H1 (cell line): ENCODE data around the gene BLVRA. TPM values are rescaled to one million over a fixed set of nuclear protein-coding genes. Genes with fewer than 3 reads are reported as not detected.
A peak's percentile ranks its signal among the peaks of the same experiment; 100 is the strongest.

ENCODE experiments used
- ASH2L ChIP-seq: fragments of 200-600, 300-600 bp; sonication (generic); IDR thresholded peaks from one replicate; pipeline ENCODE4 v1.7.1; 2017; ENCODE audit warnings: low read length
- BRCA1 ChIP-seq: IDR thresholded peaks from 2 replicates; pipeline ENCODE4 v1.6.1; 2012; ENCODE audit warnings: low read depth, low read length, improper control_type of control experiment
- CREB1 ChIP-seq: IDR thresholded peaks from 2 replicates; pipeline ENCODE4 v1.6.1; 2012; ENCODE audit warnings: inconsistent platforms
- HDAC2 ChIP-seq, 2 experiments: fragments of 300-600 bp in 1 of 2; sonication (generic) in 1 of 2; IDR thresholded peaks; 2 replicates each; pipeline ENCODE4 v1.6.1; 2011 to 2012; ENCODE audit warnings: low read depth in 2 of 2, low read length in 2 of 2, mild to moderate bottlenecking in 2 of 2, moderate library complexity in 2 of 2, borderline replicate concordance in 1 of 2, inconsistent platforms in 1 of 2
- JUND ChIP-seq: IDR thresholded peaks from 2 replicates; pipeline ENCODE4 v1.6.1; 2011; ENCODE audit warnings: mild to moderate bottlenecking, improper control_type of control experiment, low read length
- KDM1A ChIP-seq: fragments of 200-600, 300-600 bp; sonication (generic); IDR thresholded peaks from 2 replicates; pipeline ENCODE4 v1.7.1; 2016; ENCODE audit warnings: mild to moderate bottlenecking, low read length, borderline replicate concordance
- NRF1 ChIP-seq: IDR thresholded peaks from 2 replicates; pipeline ENCODE4 v1.6.1; 2011; ENCODE audit warnings: mild to moderate bottlenecking, low read depth, low read length, improper control_type of control experiment
- PHF8 ChIP-seq: fragments of 200-600 bp; sonication (generic); conservative IDR thresholded peaks from 2 replicates; pipeline ENCODE4 v1.7.1; 2012; ENCODE audit warnings: low read depth, mild to moderate bottlenecking, inconsistent platforms, low read length, moderate library complexity
- TBP ChIP-seq: IDR thresholded peaks from 2 replicates; pipeline ENCODE4 v1.6.1; 2011; ENCODE audit warnings: low read depth, low read length, improper control_type of control experiment
- polyA plus RNA-seq, 7 experiments: library from polyadenylated mRNA; depleted of rRNA in 3 of 7; stranded (reverse) in 5 of 7; unstranded in 2 of 7; fragments of >200 nt in 5 of 7; fragments of 200-250 nt in 2 of 7; gene quantifications; 1 replicate in 5 of 7; 2 replicates in 1 of 7; 4 replicates in 1 of 7; pipeline versions ENCODE4 v1.2.1 to v1.2.3, GENCODE V29; 2011 to 2013; ENCODE audit warnings: missing spikeins in 2 of 7, mixed read lengths in 2 of 7
- total RNA-seq: library from RNA; stranded (reverse); fragmentation: NEBNext Ultra II Directional; extraction: Animal tissue kit (Norgen Biotek cat#: 25700); gene quantifications from 2 replicates; pipeline ENCODE4 v1.2.1, GENCODE V29; 2021
- TF ChIP-seq, protein P1 (sequence below): fragments of 300-600 bp; sonication (generic); IDR thresholded peaks from 2 replicates; pipeline ENCODE4 v1.7.1; 2012; ENCODE audit warnings: low read length, moderate library complexity, mild to moderate bottlenecking, inconsistent platforms; ENCODE audit not compliant: insufficient replicate concordance

Gene BLVRA
- total and polyA plus RNA-seq, 2 of the 8 experiments (the other 6 are each of a cell fraction or from before 2014, with no cell fraction given) = 16.1 to 37.1 TPM

DNA sequence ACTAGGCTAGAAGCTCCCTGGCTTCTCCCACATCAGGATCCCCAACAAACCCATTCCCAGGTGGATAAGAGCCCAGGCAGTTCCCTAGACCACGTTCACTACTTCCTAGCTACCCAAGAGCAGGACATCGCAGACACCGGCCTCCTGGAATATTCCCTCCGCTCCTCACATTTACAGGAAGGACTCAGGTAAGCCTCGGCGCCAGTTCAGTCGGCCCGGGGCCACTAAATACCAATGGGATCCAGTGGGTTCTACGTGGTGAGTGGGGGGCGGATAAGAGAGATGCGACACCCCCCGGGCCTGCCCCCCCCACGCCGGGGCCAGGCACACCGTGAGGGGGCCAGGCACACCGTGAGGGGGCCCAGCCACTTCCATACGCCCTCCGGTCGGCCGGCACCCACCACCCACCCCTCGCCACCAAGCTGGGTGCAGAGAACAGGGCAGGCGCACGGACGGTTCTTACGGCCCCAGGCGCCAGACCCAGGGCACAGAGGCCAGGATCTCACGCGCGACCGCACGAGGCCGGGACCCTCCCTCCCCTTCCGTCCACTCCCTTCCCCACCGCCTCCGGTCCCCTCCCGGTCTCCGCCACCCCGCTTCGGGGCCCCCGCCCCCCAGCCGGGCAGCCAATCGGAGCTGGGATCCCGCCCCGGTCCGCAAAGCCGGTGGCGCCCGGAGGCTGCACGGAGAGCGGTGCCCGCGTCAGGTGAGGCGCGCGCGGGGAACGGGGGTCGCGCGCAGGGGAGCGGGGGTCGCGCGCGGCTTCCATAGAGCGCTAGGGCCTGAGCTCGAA lies at the start of gene BLVRA (continued):
- no peak; the same call in 1 of the 2 replicates for TF ChIP-seq KDM1A
- TF ChIP-seq CREB1 = peak; percentile 17; the same call in 1 of the 2 replicates
- no peak for TF ChIP-seq JUND
- TF ChIP-seq BRCA1 = no peak
- TF ChIP-seq PHF8 = peak; percentile 47; the same call in 1 of the 2 replicates
- 0 out of 2 replicates have a peak, but pooled peaks have one; percentile 17 for TF ChIP-seq TBP
- TF ChIP-seq NRF1 = no peak
- TF ChIP-seq, protein P1, sequence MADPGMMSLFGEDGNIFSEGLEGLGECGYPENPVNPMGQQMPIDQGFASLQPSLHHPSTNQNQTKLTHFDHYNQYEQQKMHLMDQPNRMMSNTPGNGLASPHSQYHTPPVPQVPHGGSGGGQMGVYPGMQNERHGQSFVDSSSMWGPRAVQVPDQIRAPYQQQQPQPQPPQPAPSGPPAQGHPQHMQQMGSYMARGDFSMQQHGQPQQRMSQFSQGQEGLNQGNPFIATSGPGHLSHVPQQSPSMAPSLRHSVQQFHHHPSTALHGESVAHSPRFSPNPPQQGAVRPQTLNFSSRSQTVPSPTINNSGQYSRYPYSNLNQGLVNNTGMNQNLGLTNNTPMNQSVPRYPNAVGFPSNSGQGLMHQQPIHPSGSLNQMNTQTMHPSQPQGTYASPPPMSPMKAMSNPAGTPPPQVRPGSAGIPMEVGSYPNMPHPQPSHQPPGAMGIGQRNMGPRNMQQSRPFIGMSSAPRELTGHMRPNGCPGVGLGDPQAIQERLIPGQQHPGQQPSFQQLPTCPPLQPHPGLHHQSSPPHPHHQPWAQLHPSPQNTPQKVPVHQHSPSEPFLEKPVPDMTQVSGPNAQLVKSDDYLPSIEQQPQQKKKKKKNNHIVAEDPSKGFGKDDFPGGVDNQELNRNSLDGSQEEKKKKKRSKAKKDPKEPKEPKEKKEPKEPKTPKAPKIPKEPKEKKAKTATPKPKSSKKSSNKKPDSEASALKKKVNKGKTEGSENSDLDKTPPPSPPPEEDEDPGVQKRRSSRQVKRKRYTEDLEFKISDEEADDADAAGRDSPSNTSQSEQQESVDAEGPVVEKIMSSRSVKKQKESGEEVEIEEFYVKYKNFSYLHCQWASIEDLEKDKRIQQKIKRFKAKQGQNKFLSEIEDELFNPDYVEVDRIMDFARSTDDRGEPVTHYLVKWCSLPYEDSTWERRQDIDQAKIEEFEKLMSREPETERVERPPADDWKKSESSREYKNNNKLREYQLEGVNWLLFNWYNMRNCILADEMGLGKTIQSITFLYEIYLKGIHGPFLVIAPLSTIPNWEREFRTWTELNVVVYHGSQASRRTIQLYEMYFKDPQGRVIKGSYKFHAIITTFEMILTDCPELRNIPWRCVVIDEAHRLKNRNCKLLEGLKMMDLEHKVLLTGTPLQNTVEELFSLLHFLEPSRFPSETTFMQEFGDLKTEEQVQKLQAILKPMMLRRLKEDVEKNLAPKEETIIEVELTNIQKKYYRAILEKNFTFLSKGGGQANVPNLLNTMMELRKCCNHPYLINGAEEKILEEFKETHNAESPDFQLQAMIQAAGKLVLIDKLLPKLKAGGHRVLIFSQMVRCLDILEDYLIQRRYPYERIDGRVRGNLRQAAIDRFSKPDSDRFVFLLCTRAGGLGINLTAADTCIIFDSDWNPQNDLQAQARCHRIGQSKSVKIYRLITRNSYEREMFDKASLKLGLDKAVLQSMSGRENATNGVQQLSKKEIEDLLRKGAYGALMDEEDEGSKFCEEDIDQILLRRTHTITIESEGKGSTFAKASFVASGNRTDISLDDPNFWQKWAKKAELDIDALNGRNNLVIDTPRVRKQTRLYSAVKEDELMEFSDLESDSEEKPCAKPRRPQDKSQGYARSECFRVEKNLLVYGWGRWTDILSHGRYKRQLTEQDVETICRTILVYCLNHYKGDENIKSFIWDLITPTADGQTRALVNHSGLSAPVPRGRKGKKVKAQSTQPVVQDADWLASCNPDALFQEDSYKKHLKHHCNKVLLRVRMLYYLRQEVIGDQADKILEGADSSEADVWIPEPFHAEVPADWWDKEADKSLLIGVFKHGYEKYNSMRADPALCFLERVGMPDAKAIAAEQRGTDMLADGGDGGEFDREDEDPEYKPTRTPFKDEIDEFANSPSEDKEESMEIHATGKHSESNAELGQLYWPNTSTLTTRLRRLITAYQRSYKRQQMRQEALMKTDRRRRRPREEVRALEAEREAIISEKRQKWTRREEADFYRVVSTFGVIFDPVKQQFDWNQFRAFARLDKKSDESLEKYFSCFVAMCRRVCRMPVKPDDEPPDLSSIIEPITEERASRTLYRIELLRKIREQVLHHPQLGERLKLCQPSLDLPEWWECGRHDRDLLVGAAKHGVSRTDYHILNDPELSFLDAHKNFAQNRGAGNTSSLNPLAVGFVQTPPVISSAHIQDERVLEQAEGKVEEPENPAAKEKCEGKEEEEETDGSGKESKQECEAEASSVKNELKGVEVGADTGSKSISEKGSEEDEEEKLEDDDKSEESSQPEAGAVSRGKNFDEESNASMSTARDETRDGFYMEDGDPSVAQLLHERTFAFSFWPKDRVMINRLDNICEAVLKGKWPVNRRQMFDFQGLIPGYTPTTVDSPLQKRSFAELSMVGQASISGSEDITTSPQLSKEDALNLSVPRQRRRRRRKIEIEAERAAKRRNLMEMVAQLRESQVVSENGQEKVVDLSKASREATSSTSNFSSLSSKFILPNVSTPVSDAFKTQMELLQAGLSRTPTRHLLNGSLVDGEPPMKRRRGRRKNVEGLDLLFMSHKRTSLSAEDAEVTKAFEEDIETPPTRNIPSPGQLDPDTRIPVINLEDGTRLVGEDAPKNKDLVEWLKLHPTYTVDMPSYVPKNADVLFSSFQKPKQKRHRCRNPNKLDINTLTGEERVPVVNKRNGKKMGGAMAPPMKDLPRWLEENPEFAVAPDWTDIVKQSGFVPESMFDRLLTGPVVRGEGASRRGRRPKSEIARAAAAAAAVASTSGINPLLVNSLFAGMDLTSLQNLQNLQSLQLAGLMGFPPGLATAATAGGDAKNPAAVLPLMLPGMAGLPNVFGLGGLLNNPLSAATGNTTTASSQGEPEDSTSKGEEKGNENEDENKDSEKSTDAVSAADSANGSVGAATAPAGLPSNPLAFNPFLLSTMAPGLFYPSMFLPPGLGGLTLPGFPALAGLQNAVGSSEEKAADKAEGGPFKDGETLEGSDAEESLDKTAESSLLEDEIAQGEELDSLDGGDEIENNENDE = no peak
- TF ChIP-seq HDAC2 (IDR thresholded peaks at IDR 0.05; ENCODE audit: borderline replicate concordance in 1 of 2, low read depth in 2 of 2, low read length in 2 of 2) = 0 out of 4 replicates have a peak, but pooled peaks of 1 of the 2 experiments have one; percentile 17
- TF ChIP-seq ASH2L = peak; percentile 58
